ENCODE data around the gene ALDOC. TPM values are rescaled to one million over a fixed set of nuclear protein-coding genes. Genes with fewer than 3 reads are reported as not detected.

Gene ALDOC
- total RNA-seq, 4 donors from 2014 or later, result 29.4 to 355 (median 71.1) TPM

- TF ChIP-seq CTCF (IDR thresholded peaks at IDR 0.05; ENCODE audit: low read depth), result no peak
Observed at GRCh38 chr17:28544402-28545140, 32.1 kb downstream of the ALDOC start.

DNA sequence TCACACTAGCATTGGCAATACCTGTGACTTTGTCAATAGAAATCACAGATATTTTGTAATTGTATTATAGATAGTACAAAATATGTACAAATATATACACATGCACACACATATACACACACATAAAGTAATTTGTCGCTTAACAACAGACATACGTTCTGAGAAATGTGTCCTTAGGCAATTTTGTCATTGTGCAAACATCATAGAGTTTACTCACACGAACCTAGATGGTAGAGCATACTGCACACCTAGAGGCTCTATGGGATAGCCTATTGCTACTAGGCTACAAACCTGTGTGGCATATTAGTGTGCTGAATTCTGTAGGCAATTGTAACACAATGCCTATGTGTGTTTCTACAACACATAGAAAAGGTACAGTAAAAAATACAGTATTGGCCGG lies 35.3 kb downstream of the ALDOC start:
- TF ChIP-seq CTCF (IDR thresholded peaks at IDR 0.05; ENCODE audit: low read depth), result no peak

DNA sequence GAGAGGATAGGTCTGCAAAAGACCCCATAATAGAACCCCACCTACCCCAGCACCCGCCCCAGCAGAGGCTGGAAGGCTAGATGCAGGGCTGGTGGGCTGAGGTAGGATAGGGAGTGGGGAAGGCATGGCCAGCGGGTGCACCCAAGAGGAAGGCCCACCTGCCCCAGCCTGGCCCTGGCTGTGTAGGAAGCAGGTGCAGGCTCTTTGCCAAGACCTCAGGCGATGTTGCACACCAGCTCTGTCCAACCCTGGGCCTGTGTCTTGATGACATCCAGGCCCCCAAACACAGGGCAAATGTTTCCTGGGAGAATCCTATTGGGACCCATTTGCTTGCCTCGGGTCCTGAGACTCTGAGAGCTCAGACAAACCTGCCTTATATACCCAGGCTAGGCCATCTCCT lies 36.5 kb downstream of the ALDOC start:
- no peak for TF ChIP-seq CTCF (IDR thresholded peaks at IDR 0.05; ENCODE audit: low read depth)

DNA sequence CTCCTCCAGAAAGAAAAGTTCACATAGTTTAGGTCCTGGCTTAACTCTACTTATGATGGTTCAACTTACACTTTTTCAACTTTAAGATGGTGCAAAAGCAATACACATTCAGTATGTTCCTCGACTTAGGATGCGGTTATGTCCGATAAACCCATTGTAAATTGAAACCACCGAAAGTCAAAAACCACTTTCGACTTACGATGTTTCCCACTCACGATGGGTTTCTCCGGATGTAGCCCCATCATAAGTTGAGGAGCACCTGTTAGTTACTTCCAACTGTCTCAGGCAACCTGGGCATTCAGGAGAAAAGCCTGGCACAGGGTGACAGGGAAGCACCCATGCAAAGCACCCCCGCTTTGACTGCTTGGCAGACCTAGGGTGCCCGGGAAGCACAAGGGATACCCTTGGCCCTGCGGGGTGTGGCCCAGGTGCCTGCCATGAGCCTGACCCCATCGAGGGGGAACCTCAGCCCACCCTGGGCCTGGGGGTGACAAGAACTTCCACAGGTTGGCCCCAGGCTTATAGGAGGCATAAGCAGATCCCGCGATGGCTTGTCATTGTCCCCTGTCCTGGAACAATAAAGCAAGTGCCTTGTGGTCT lies 38.3 kb downstream of the ALDOC start:
- no peak for TF ChIP-seq CTCF (IDR thresholded peaks at IDR 0.05; ENCODE audit: low read depth)

- TF ChIP-seq CTCF (IDR thresholded peaks at IDR 0.05; ENCODE audit: low read depth), result no peak
Observed at GRCh38 chr17:28537219-28537610, 39.5 kb downstream of the ALDOC start.

GRCh38 chr17:28536532-28537218 lies 40.0 kb downstream of the ALDOC start:
- no peak for TF ChIP-seq CTCF (IDR thresholded peaks at IDR 0.05; ENCODE audit: low read depth)

DNA sequence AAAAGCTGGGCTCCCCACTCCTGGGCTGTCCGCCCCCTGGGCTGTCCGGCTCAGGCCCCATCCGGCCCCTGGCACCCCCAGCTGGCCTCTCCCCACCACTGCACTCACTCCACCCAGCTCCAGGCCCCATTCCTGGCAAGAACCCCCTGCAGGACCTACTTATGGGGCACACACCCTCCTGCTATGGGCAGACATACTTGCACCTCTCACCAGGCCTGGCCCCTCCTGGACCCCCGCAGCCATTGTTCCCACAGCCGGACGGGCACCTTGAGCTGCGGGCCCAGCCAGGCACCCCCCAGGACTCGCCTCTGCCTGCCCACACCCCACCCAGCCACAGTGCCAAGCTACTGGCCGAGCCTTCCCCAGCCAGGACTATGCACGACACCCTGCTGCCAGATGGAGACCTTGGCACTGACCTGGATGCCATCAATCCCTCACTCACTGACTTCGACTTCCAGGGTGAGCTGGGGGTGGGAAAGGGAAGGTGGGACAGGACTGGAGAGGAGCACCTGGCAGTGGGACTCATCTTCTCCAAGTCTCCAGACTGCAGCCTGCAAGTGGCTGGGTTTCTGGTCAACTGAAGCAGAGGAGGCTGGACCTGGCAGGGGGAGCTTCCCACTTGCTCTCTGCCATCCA lies 41.8 kb downstream of the ALDOC start:
- TF ChIP-seq CTCF (IDR thresholded peaks at IDR 0.05; ENCODE audit: low read depth), result no peak
